Hypothalamus (tissue), 51 donors: ENCODE results near the gene CCDC85A.

ENCODE experiments used
- DNase-seq, 51 donors: peaks; one replicate each; lab custom pipeline; 2025; lab: John Stamatoyannopoulos, UW

The CCDC85A gene

DNA sequence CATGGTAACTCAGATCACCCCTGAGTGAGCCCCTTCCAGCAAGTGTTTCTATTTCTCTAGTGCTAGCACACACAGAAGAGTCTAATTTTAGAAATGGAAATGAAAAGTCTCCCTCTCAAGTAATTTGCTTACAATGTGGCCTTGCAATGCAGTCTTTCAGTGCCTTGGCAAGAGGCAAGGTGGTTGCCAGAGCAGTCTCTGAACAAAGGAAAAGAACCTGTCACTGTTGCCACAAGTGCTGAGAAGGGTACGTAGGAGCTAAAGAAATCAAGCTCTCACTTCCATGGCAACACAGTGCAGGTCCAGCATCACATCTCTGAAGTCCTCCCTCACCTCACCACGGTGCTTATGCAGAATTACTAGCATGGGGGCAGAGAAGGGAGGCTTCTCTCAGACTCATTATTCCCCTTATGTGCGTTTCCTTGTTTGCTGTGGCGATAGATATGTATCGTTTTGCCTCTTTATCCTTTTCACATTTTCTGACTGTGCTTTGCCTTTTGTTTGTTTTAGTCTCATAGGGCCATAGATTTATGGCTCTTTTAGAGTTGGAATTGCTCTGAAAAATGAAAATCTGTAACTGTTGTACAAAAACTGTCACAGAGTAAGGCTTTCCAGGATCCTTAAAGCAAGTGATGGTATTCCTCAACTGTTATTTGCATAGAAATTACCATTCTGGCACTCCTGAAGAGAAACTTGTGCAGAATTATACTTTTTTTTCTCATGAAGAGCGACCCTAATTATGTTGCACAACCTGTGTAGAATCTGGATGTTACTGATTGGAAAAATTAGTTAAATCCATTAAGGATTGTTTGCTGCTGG lies 164.8 kb downstream of the CCDC85A start:
- DNase-seq = peak in 4 of 51 donors; percentile 4 to 11 (median 6)

DNA sequence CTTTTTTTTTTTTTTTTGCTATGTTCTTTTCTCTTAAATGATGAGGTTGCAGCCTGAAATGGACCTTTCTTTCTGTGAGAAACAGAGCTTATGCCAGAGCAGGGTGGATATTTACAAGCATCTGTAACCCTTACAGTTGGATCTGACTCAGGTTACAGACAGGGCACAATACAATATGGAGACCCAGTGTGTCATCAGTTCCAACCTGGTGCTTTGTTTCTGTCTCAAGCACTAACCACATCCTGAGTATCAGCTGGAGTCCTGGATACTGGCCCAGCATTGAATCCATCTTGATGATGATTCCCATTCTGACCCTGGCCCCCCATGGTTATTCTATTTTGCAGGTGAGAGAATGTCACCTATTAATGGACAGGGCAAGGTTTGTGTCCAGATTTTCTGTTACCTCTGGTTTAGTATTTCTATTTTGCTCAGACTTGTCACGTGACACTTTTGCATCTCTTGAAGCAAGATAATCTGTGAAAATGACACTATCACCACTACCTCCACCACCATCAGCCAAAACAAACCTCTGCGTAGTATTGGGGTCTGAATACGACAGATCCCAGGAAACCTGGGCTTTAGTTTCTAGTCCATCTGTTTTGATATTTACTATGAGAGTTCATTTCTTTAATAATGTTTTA lies 174.0 kb downstream of the CCDC85A start:
- DNase-seq = no peak

DNA sequence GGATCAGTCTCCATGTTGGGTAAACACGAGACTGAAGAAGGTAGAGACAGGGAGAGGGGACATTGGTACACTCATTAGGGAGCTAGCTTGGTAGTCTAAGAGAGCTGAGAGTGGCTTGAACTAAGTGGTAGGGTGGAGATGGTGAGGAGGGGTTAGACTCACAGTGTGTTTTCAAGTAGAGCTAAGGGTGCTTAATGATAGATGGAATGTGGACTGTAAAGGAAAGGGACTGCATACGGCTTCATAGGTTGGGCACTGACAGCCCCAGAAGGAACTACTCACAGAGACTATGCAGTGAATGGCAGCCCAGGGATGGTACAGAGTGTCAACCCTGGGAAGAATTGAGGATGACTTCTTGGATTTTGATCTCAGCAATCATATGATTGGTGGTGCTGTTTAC lies 178.1 kb downstream of the CCDC85A start:
- DNase-seq = no peak

DNA sequence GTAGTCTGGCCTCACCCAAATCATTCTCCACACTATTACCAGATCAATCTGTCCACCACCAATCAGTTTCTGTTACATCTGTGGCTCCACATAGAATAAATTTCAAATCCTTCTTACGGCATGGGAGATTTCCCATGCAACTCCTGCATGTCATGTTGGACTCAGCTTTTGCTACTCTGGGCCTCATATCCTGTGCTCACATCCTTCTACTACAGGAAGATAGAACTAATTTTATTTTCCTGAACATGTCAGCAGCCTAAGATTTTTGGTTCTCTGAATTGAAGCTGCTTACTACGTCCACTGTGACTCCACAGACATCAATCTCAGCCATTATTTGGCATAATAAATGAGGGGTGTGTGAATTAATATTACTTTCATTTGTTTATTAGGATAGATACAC lies 181.1 kb downstream of the CCDC85A start:
- DNase-seq = no peak

DNA sequence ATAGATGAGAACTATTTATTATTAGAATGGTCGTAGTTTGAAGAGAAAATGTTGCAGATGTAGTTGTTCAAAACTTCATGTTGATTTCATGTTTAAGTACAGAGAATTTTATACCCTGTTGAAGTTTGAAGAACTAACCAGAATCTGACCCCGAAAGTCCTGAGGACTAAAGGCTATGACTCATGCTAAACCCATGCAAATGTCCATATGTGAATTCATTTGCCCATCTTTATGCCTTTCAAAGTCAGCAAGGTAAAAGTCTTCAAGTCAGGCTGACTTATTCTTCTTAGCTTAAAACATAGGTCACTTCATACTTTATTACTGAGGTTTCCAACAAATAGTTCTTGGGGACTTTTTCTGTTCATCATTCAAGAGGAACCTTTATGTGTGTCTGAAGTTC lies 185.5 kb downstream of the CCDC85A start:
- DNase-seq = no peak

DNA sequence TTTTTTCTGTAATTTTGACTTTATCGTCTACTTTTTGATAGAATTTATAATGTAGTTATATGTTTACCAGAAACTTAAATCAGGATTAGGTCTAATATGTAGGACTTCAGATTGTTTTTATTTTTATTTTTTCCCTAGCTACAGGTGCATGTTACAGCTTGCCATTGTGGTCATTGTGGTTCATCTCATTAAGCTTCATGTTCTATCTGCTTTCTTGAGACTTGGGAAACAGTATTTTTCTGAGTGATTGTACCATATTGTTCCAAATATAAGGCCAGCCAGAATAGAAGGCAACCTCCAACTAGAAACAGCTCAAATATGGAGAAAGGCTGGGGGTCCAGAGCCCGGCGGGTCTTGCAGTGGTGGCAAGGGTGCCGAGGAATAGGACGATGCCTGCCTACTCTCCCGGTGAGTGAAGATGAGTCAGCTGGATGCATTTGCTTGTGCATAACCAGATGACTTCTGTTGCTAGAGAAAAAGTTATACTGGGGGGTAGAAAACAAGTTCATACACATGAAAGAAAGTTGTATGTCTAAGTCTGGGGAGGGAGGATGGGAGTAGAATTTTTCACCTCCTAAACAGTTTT lies 188.4 kb downstream of the CCDC85A start:
- no peak for DNase-seq

DNA sequence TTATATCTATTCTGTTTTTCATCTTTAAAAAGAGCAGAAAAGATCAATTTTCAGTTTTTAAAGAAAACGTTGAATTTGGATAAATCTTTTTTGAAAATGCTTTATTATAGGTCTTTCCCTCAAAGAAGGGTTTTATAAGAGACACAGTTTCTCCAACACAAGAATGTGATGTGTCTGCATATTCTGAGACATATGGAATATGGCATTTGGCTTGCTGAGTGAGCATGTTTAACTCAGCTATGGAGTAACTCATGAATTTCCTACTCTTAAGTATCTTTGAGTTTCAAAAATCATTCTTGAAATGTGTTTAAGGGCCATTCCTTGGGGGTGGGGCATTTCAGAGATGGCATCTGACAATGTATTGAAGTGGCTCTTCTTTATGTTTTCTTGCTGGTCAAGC lies 191.5 kb downstream of the CCDC85A start:
- no peak for DNase-seq

DNA sequence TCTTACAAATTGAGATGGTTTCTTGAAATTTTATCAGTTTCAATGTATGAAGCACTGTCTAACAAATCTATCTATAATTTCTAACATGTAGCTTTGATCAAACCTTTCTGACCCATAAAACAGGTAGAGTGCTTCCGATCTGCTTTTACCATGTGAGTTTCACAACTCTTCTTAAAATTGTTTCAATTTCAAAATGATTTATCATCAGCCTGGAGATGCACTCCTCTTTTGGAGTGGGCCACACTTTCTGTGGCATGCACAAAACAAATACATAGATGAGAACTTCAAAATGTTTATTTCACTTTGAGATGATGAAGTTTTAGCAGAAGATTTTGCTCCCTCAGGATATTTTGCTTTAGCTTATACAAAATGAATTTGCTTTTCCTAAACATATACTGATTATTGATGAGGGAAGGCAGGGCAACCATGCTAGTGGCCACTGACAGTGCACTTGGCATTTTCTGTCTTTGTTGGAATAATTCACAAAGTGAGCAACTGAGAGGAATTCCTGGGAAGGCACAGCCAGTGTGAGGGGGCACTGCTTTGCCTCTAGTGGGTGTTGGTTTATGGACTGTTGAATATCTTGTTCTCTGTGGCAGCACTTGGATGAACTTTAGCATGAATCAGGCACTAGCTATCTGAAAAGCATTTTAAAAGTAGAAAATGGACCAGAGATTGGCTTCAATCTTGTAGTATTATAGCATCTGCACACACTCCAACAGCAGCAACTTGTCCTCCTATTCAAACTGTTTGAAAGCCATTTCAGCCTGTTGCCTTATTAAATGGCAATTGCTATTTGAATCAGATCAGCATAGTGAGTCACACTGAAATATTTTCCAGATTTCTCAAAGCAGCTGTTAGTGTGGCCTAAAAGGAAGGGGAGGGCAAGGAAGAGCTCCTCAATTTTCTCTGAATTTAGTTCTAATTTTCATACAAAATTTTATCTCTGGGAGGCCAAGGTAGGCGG lies 193.2 kb downstream of the CCDC85A start:
- DNase-seq = no peak

DNA sequence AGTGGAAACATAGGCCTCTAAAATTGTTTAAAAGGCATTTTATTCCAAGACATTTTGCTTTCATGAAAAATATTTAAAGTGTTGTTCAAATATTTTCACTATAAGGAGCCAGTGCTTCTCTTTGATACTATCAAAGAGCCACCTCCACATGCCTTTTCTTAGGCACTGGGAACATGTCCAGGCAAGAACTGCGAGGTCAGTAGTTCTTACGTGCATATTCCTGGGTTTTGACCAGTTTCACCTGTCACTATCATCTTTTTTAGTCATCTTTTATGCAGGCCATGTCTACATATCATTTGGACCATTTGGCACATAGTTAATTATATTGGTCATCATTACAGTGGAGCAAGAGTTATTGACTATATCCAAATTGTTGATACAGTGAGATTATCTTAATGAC lies 195.3 kb downstream of the CCDC85A start:
- no peak for DNase-seq

DNA sequence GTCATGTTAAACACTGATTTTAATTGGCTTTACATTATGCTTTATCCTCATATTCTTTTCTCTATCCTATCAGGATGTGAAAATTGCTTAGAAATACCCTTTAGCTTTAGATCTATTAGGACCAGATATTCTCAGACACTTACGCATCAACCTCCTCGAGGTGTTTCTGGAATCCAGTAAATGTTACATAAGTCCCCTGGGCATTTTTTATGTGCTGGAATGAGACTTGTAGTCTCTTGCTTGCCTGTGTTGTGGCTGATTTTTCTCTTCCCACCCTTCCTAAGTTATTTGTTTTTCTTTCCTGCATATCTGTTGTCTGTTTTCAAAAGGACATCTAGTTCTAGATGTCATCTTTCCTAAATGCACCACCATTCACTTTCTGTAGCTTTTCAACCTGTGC lies 197.1 kb downstream of the CCDC85A start:
- DNase-seq = no peak

DNA sequence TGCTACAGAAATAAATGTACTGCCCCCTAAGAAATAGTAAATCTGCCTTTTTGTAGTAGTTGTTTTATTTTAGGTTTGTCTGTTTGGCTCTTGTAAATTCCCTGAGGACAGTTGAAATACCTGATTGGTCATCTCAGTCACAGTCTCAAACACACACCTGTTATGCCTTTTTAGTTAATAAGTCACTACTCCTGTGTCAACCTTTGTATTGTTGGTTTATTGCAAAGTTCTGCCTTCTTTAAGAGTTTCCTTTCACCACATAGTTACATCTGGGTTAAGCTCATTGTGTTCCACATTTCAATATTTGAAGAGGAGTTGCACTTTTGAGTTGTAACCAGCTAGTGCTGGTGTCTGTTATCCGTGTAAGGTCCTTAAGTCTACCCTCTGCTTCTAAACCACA lies 198.7 kb downstream of the CCDC85A start:
- DNase-seq = no peak

DNA sequence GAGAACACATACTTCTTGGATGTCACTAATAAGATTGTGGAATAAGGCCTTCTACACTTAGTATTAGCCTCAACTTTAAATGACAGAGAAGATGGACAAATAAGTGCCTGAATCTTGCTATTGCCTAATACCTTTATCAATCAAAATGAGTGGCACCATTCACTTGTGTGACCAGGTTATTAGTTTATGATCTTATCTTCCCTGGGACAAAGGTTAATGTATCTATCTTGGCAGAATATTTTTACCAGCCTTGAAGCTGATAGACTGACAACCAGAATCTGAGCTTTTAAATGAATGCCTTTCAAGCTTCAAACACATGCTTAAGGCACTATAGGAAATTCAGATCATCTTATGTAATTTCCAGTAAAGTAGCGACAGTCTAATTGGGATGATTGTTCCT lies 202.9 kb downstream of the CCDC85A start:
- DNase-seq = no peak

DNA sequence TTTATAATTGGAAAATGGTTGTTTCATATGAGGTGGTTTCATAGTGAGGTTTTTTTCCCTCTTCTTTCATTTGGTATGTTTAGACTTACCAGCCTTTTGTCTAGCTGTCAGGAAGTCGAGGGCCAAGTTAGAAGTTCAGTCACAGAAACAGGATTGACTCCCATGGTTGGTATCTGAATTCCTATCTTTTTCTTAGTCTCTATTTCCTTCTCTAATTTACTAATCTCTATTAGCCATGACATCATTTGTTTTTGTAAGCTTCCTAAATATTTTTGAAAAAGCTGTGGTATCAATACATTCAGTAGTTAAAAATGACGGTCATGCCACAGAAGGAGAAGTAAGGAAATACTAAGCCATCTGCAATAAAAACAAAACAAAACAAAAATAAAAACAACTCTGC lies 206.9 kb downstream of the CCDC85A start:
- DNase-seq = no peak

DNA sequence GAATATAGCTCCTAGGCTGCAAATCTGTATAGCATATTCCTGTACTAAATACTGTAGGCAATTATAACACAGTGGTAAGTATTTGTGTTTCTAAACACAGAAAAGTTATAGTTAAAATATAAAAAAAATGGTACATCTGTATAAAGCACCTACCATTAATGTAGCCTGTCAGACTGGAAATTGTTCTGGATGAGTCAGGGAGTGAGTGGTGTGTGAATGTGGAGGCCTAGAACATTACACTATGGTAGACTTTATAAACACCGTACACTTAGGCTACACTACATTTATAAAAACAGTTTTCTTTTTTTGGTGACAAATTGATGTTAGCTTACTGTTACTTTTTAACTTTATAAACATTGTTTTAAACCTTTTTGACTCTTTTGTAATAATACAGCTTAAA lies 226.3 kb downstream of the CCDC85A start:
- no peak for DNase-seq

DNA sequence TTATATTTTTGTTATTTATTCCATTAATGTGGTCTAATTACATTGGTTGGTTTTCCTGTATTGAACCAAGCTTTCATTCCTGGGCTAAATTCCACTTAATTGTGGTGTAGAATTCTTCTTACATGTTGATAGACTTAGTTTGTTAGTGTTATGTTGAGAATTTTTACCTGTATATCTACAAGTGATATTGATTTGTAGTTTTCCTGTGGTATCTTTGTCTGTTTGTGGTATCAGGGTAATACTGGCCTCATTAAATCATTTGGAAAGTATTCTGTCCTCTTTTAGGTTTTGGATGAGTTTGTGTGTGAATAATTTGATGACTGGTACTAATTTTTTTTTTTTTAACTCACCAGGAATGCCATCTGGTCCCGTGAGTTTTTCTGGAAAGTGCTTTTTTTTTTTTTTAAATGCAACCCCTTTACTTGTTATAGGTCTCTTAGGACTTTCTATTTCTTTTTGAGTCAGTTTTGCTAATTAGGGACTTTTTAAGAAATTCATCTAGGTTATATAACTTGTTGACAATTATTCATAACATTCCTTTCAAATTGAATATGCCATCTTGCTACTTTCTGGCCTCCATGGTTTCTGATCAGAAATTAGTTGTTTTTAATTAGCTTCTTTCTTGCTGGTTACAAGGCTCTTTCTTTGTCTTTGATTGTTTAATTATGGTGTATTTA lies 232.8 kb downstream of the CCDC85A start:
- DNase-seq = no peak
